IMR-90 (cell line): ENCODE data around the gene DOCK6. TPM values are rescaled to one million over a fixed set of nuclear protein-coding genes. Genes with fewer than 3 reads are reported as not detected.

Experiments
- ATAC-seq: fragments of 200-7000 bp; cut with Tn5 transposase; 2 replicates; pipeline ENCODE4 v1.9.1; 2020; ENCODE audit warnings: low read depth, mild to moderate bottlenecking, moderate library complexity
- BruUV-seq: library from RNA; stranded (reverse); fragments of 400-500 nt; replicated peaks from 2 replicates; lab custom pipeline; 2021; lab: Mats Ljungman, UMichigan
- CTCF ChIA-PET: fragments of 300-600 bp; formaldehyde crosslinking; extraction: SDS; loops from one replicate; lab custom pipeline; 2021; ENCODE audit warnings: antibody characterized with exemption; lab: Yijun Ruan, JAX
- POLR2A ChIA-PET: fragments of 300-600 bp; sonication (Branson Sonifier 250); formaldehyde crosslinking; loops from one replicate; lab custom pipeline; 2022; ENCODE audit warnings: antibody characterized with exemption; ENCODE audit not compliant: unreplicated experiment; lab: Charles Lee
- DNase-seq: peaks from one replicate; pipeline ENCODE4 v3.0.0; 2013
- H2AFZ ChIP-seq: replicated peaks from 2 replicates; pipeline ENCODE3; 2013; ENCODE audit warnings: low read length, mild to moderate bottlenecking; ENCODE audit not compliant: poor library complexity
- H2AK5ac ChIP-seq: 2 replicates; pipeline ENCODE4 v1.6.1; 2013; ENCODE audit warnings: low read depth, low read length, inconsistent platforms
- H2AK9ac ChIP-seq: replicated peaks from 2 replicates; pipeline ENCODE3; 2013; ENCODE audit warnings: mild to moderate bottlenecking, low read depth, low read length, moderate library complexity; ENCODE audit not compliant: poor library complexity
- H2BK120ac ChIP-seq: 2 replicates; pipeline ENCODE4 v1.6.1; 2013; ENCODE audit warnings: low read depth, low read length, inconsistent platforms
- H2BK15ac ChIP-seq: 3 replicates; pipeline ENCODE4 v1.6.1; 2013; ENCODE audit warnings: low read depth, low read length, inconsistent platforms
- H2BK20ac ChIP-seq: 2 replicates; pipeline ENCODE4 v1.6.1; 2013; ENCODE audit warnings: low read depth, mild to moderate bottlenecking, inconsistent platforms, low read length, moderate library complexity
- H2BK5ac ChIP-seq: 2 replicates; pipeline ENCODE4 v1.6.1; 2013; ENCODE audit warnings: mild to moderate bottlenecking, low read depth, low read length, inconsistent platforms; ENCODE audit not compliant: poor library complexity, severe bottlenecking
- H3K14ac ChIP-seq: replicated peaks from 2 replicates; pipeline ENCODE4 v1.6.1; 2013; ENCODE audit warnings: low read depth, low read length, inconsistent platforms
- H3K18ac ChIP-seq: 2 replicates; pipeline ENCODE4 v1.6.1; 2013; ENCODE audit warnings: low read depth, low read length, control low read depth
- H3K23ac ChIP-seq: 2 replicates; pipeline ENCODE4 v1.6.1; 2013; ENCODE audit warnings: low read depth, low read length, inconsistent platforms
- H3K27ac ChIP-seq: 2 replicates; pipeline ENCODE4 v1.5.1; 2013; ENCODE audit warnings: mild to moderate bottlenecking, control low read depth, low read length; ENCODE audit not compliant: insufficient read depth
- H3K27me3 ChIP-seq: 2 replicates; pipeline ENCODE4 v1.6.1; 2013; ENCODE audit warnings: low read length; ENCODE audit not compliant: control insufficient read depth, insufficient read depth
- H3K36me3 ChIP-seq: 2 replicates; pipeline ENCODE4 v1.6.1; 2013; ENCODE audit warnings: low read length, mixed read lengths; ENCODE audit not compliant: control insufficient read depth, insufficient read depth
- H3K4ac ChIP-seq: 2 replicates; pipeline ENCODE4 v1.6.1; 2013; ENCODE audit warnings: low read depth, low read length, inconsistent platforms
- H3K4me1 ChIP-seq: 2 replicates; pipeline ENCODE4 v1.6.1; 2013; ENCODE audit warnings: low read length, mixed read lengths; ENCODE audit not compliant: control insufficient read depth, insufficient read depth
- H3K4me2 ChIP-seq: 2 replicates; pipeline ENCODE4 v1.6.1; 2013; ENCODE audit warnings: low read depth, mild to moderate bottlenecking, control low read depth, low read length, moderate library complexity
- H3K4me3 ChIP-seq: 2 replicates; pipeline ENCODE4 v1.5.1; 2013; ENCODE audit warnings: low read depth, mild to moderate bottlenecking, control low read depth, low read length, moderate library complexity; ENCODE audit not compliant: insufficient read depth
- H3K56ac ChIP-seq: 2 replicates; pipeline ENCODE4 v1.6.1; 2013; ENCODE audit warnings: low read length, inconsistent platforms; ENCODE audit not compliant: insufficient read depth; ENCODE audit errors: extremely low read depth
- H3K79me1 ChIP-seq, 2 experiments: 2 replicates each; pipeline ENCODE4 v1.6.1; 2013; ENCODE audit warnings: low read length in 2 of 2, inconsistent platforms in 1 of 2, low read depth in 1 of 2
- H3K9ac ChIP-seq: 2 replicates; pipeline ENCODE4 v1.6.1; 2013; ENCODE audit warnings: low read depth, low read length, control low read depth
- H3K9me1 ChIP-seq: 2 replicates; pipeline ENCODE4 v1.6.1; 2013; ENCODE audit warnings: low read length, inconsistent platforms; ENCODE audit not compliant: insufficient read depth
- H3K9me3 ChIP-seq: 2 replicates; pipeline ENCODE4 v1.6.1; 2013; ENCODE audit warnings: low read length; ENCODE audit not compliant: control insufficient read depth, insufficient read depth
- H4K20me1 ChIP-seq: 2 replicates; pipeline ENCODE4 v1.6.1; 2013; ENCODE audit warnings: low read length, inconsistent platforms; ENCODE audit not compliant: insufficient read depth
- H4K5ac ChIP-seq: 2 replicates; pipeline ENCODE4 v1.6.1; 2013; ENCODE audit warnings: mild to moderate bottlenecking, low read depth, low read length, control low read depth
- H4K8ac ChIP-seq, 2 experiments: 2 replicates each; pipeline ENCODE4 v1.6.1; 2013; ENCODE audit warnings: low read depth in 2 of 2, low read length in 2 of 2, control low read depth in 1 of 2, inconsistent platforms in 1 of 2
- H4K91ac ChIP-seq: 2 replicates; pipeline ENCODE4 v1.6.1; 2013; ENCODE audit warnings: low read depth, low read length, inconsistent platforms; ENCODE audit not compliant: insufficient read depth
- BHLHE40 ChIP-seq: fragments of 150-350 bp; IDR thresholded peaks from 2 replicates; pipeline ENCODE4 v1.6.1; 2016; ENCODE audit warnings: mild to moderate bottlenecking, low read depth, low read length
- CEBPB ChIP-seq: IDR thresholded peaks from 2 replicates; pipeline ENCODE4 v1.6.1; 2012; ENCODE audit warnings: low read depth, low read length, improper control_type of control experiment
- CHD1 ChIP-seq: IDR thresholded peaks from 2 replicates; pipeline ENCODE4 v1.6.1; 2012; ENCODE audit warnings: low read depth, low read length, improper control_type of control experiment
- FOS ChIP-seq: fragments of 150-350 bp; IDR thresholded peaks from 2 replicates; pipeline ENCODE4 v1.6.1; 2016; ENCODE audit warnings: low read depth, low read length
- MAFK ChIP-seq: IDR thresholded peaks from 2 replicates; pipeline ENCODE4 v1.6.1; 2012; ENCODE audit warnings: low read depth, low read length, improper control_type of control experiment
- MAZ ChIP-seq: IDR thresholded peaks from 2 replicates; pipeline ENCODE4 v1.6.1; 2012; ENCODE audit warnings: low read depth, mild to moderate bottlenecking, low read length, improper control_type of control experiment, moderate library complexity, borderline replicate concordance
- MXI1 ChIP-seq: IDR thresholded peaks from 2 replicates; pipeline ENCODE4 v1.6.1; 2012; ENCODE audit warnings: low read depth, mild to moderate bottlenecking, low read length, moderate library complexity, borderline replicate concordance
- NFE2L2 ChIP-seq: fragments of 150-350 bp; IDR thresholded peaks from 2 replicates; pipeline ENCODE4 v1.6.1; 2016; ENCODE audit warnings: low read depth, mild to moderate bottlenecking, low read length
- RAD21 ChIP-seq: IDR thresholded peaks from 2 replicates; pipeline ENCODE4 v1.6.1; 2012; ENCODE audit warnings: low read length, improper control_type of control experiment
- RCOR1 ChIP-seq: IDR thresholded peaks from 2 replicates; pipeline ENCODE4 v1.6.1; 2012; ENCODE audit warnings: mild to moderate bottlenecking, low read length, improper control_type of control experiment; ENCODE audit not compliant: insufficient replicate concordance
- RFX5 ChIP-seq: IDR thresholded peaks from 2 replicates; pipeline ENCODE4 v1.8.0; 2012; ENCODE audit warnings: low read depth, mild to moderate bottlenecking, low read length, moderate library complexity
- SMC3 ChIP-seq: fragments of 150-350 bp; IDR thresholded peaks from 2 replicates; pipeline ENCODE4 v1.6.1; 2016; ENCODE audit warnings: low read depth, mild to moderate bottlenecking, antibody characterized with exemption, low read length, moderate library complexity
- USF2 ChIP-seq: fragments of 150-350 bp; IDR thresholded peaks from 2 replicates; pipeline ENCODE4 v1.6.1; 2017; ENCODE audit warnings: mild to moderate bottlenecking, antibody characterized with exemption, low read length, low read depth
- WGBS, 2 experiments: methylation state at CpG; one replicate each; pipeline versions ENCODE4 v1.1.5 to v1.1.7; 2013; ENCODE audit warnings: missing lambda C conversion rate in 2 of 2; ENCODE audit not compliant: insufficient read length in 1 of 2; ENCODE audit errors: extremely low coverage in 2 of 2; 5-methylcytosine and 5-hydroxymethylcytosine counted together
- dilution Hi-C: fragments of 300-500 bp; cut with HindIII; formaldehyde crosslinking; loops from one replicate; pipeline ENCODE4 v1.14.3; 2018; ENCODE audit warnings: low sequenced_read_pairs; ENCODE audit not compliant: unreplicated experiment
- in situ Hi-C: fragments of 300-500 bp; cut with MboI; formaldehyde crosslinking; loops from 3 replicates; pipeline ENCODE4 v1.14.3; 2019; ENCODE audit warnings: low sequenced_read_pairs, inconsistent platforms, mixed read lengths
- intact Hi-C: fragments of 100-400 bp; cut with micrococcal nuclease; formaldehyde crosslinking; loops from 2 replicates; pipeline ENCODE4 v1.10.0; 2022
- polyA plus RNA-seq, 3 experiments: library from polyadenylated mRNA; depleted of rRNA; stranded (reverse); fragments of >200 nt; gene quantifications; 2 replicates each; pipeline ENCODE4 v1.2.3, GENCODE V29; 2012; ENCODE audit warnings: low replicate concordance in 1 of 3
- total RNA-seq: library from RNA; depleted of rRNA; stranded (reverse); fragments of >200 nt; gene quantifications from 2 replicates; pipeline ENCODE4 v1.2.3, GENCODE V29; 2012
- TF ChIP-seq, protein P1 (sequence below): fragments of 150-350 bp; IDR thresholded peaks from 2 replicates; pipeline ENCODE4 v1.6.1; 2016; ENCODE audit warnings: low read depth, mild to moderate bottlenecking, low read length, moderate library complexity, borderline replicate concordance

The DOCK6 gene
- total and polyA plus RNA-seq, 2 of the 4 experiments (the other 2 are of a cell fraction) = 5.0 to 18.4 TPM

DNA sequence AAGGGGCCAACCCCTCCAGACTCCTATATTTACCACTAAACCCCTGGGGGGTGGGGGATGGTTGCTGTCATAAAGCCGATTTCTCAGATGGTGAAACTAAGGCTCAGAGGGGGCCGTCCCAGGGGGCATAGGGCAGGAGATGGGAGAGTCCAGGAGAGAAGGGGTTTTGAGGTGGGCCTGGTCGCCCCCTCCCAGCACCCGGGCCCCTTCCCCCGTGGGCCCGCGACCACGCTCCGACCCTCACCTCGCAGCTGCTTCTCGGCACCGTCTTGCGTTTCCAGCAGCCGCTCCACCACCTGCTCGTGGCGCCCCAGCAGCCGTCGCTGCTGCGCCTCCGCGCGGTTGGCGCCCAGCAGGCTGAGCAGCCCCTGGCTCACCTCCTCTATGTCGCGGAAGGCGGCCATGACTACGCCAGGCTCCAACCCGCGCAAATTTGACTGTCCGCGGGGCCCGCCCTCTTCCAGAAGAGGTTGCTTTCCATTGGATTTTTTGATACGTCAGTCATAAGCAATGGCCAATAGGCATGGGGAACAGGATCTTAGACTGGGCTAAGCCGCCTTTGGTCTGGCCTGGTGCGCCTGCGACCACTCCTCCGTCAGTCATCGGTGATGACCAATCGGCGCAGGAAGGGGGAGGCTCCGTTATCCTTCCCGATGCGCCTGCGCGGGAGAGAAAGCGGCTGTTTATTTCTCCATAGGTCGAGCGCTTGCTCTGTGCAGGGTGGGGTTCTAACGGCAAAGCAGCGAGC is 106.8 kb downstream of the DOCK6 start, which contains the start of gene SPC24:
TSS of gene SPC24 (minus strand) at position 410 of the 748 bp plus-strand sequence. CDS start at position 404, 6 bp downstream.
- peak within 1 kb of the TSS; percentile 66 for H2BK20ac ChIP-seq
- ChIA-PET POLR2A (interaction anchor here (1.2 kb wide), 1 partner anchor 12 kb away, joined by 3 read pairs; no protein-coding TSS in a partner anchor), CTCF (no interaction called here)
- H3K14ac ChIP-seq = peak within 1 kb of the TSS; percentile 91
- H3K79me1 ChIP-seq = peaks cover 13 to 34% of the 10 kb centered on the region in 2 experiments
- ATAC-seq = peak; percentile 98
- peak within 1 kb of the TSS; percentile 86 for H4K5ac ChIP-seq
- peaks cover 22% of the 10 kb centered on the region for H3K4me1 ChIP-seq
- H3K9me3 ChIP-seq = no peaks in the 10 kb centered on the region
- BruUV-seq = no TSS peak
- H3K56ac ChIP-seq = peak within 1 kb of the TSS; percentile 91
- no peaks in the 10 kb centered on the region for H4K20me1 ChIP-seq
- 1% methylated on average over 22 of the region's 50 CpGs; no CpG with 5 or more reads in 1 of the 2 experiments for WGBS, 2 experiments
- DNase-seq = peak; percentile 99
- peak within 1 kb of the TSS; percentile 55 for H3K4me2 ChIP-seq
- H3K27ac ChIP-seq = peak within 1 kb of the TSS; percentile 67
- H3K36me3 ChIP-seq = no peaks in the 10 kb centered on the region
- H2AK9ac ChIP-seq = peak within 1 kb of the TSS; percentile 75
- peak within 1 kb of the TSS; percentile 86 to 97 for H4K8ac ChIP-seq
- peak within 1 kb of the TSS; percentile 98 for H2AK5ac ChIP-seq
- intact Hi-C loops (no loop called here), in situ Hi-C loops (no loop called here), dilution Hi-C loops (no loop called here)
- peak within 1 kb of the TSS; percentile 78 for H3K23ac ChIP-seq
- peak within 1 kb of the TSS; percentile 51; the same call in 1 of the 3 replicates for H2BK15ac ChIP-seq
- peak within 1 kb of the TSS; percentile 63 for H3K4me3 ChIP-seq
- peak within 1 kb of the TSS; percentile 95 for H4K91ac ChIP-seq
- H3K9ac ChIP-seq = peak within 1 kb of the TSS; percentile 52
- H3K18ac ChIP-seq = peak within 1 kb of the TSS; percentile 53
- H2BK5ac ChIP-seq = peak within 1 kb of the TSS; percentile 60
- no peaks in the 10 kb centered on the region for H3K27me3 ChIP-seq
- peaks cover 5% of the 10 kb centered on the region; the same call in 1 of the 2 replicates for H3K9me1 ChIP-seq
- peak within 1 kb of the TSS; percentile 91 for H3K4ac ChIP-seq
- peak within 1 kb of the TSS; percentile 49 for H2BK120ac ChIP-seq
- peak within 1 kb of the TSS; percentile 96 for H2AFZ ChIP-seq
- no peak for TF ChIP-seq RCOR1
- no peak for TF ChIP-seq BHLHE40
- TF ChIP-seq SMC3 = no peak
- peak; percentile 66; the same call in 1 of the 2 replicates for TF ChIP-seq FOS
- TF ChIP-seq MAZ = peak; percentile 36; the same call in 1 of the 2 replicates
- TF ChIP-seq RAD21 = no peak
- peak; percentile 93 for TF ChIP-seq MXI1
- no peak for TF ChIP-seq CEBPB
- TF ChIP-seq RFX5 = no peak
- TF ChIP-seq, protein P1, sequence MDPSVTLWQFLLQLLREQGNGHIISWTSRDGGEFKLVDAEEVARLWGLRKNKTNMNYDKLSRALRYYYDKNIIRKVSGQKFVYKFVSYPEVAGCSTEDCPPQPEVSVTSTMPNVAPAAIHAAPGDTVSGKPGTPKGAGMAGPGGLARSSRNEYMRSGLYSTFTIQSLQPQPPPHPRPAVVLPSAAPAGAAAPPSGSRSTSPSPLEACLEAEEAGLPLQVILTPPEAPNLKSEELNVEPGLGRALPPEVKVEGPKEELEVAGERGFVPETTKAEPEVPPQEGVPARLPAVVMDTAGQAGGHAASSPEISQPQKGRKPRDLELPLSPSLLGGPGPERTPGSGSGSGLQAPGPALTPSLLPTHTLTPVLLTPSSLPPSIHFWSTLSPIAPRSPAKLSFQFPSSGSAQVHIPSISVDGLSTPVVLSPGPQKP = no peak
- no peak for TF ChIP-seq NFE2L2
- TF ChIP-seq USF2 = no peak
- TF ChIP-seq CHD1 = no peak
- TF ChIP-seq MAFK = no peak
